K562 (cell line): ENCODE data around the gene IP6K3. TPM values are rescaled to one million over a fixed set of nuclear protein-coding genes. Genes with fewer than 3 reads are reported as not detected.

ENCODE experiments used
- CREB5 ChIP-seq: fragments of 250-450 bp; sonication (Bioruptor Pico); IDR thresholded peaks from 2 replicates; pipeline ENCODE4 v1.5.0; 2020; ENCODE audit warnings: mild to moderate bottlenecking
- DIDO1 ChIP-seq: fragments of 450-650 bp; IDR thresholded peaks from 2 replicates; pipeline ENCODE4 v1.6.1; 2016; ENCODE audit warnings: low read depth, missing biosample characterization, missing genetic modification characterization
- DMBX1 ChIP-seq: fragments of 250-450 bp; sonication (Bioruptor Pico); IDR thresholded peaks from 2 replicates; pipeline ENCODE4 v1.8.0; 2022; ENCODE audit warnings: inconsistent platforms, mild to moderate bottlenecking, moderate library complexity, borderline replicate concordance
- FOXK1 ChIP-seq: sonication (generic); formaldehyde crosslinking; IDR thresholded peaks from 2 replicates; pipeline ENCODE4 v1.8.0; 2022; ENCODE audit warnings: missing genetic modification reagents, mild to moderate bottlenecking, borderline replicate concordance
- KHSRP ChIP-seq: fragments of 450-650 bp; IDR thresholded peaks from 2 replicates; pipeline ENCODE4 v1.6.1; 2017
- LARP7 ChIP-seq: fragments of 450-650 bp; IDR thresholded peaks from 2 replicates; pipeline ENCODE4 v1.6.1; 2016
- NCOR1 ChIP-seq: fragments of 450-650 bp; IDR thresholded peaks from 2 replicates; pipeline ENCODE4 v1.6.1; 2016; ENCODE audit warnings: mild to moderate bottlenecking, moderate library complexity
- NEUROD1 ChIP-seq: fragments of 150-350 bp; IDR thresholded peaks from 2 replicates; pipeline ENCODE4 v1.6.1; 2014; ENCODE audit warnings: borderline replicate concordance, low read length, low read depth; ENCODE audit not compliant: partially characterized antibody
- NFXL1 ChIP-seq: fragments of 450-650 bp; formaldehyde crosslinking; IDR thresholded peaks from 2 replicates; pipeline ENCODE4 v1.4.0; 2021; ENCODE audit warnings: mild to moderate bottlenecking
- POU5F1 ChIP-seq: fragments of 150-350 bp; IDR thresholded peaks from 2 replicates; pipeline ENCODE4 v1.6.1; 2014; ENCODE audit warnings: borderline replicate concordance, low read length, low read depth, mild to moderate bottlenecking; ENCODE audit not compliant: partially characterized antibody
- RBBP5 ChIP-seq: fragments of 200-600 bp; sonication (generic); IDR thresholded peaks from 2 replicates; pipeline ENCODE4 v1.6.1; 2012; ENCODE audit warnings: borderline replicate concordance, mild to moderate bottlenecking, low read length, control low read depth, inconsistent platforms; ENCODE audit not compliant: insufficient read depth, poor library complexity, severe bottlenecking
- RNF219 ChIP-seq: fragments of 250-450 bp; sonication (Bioruptor Pico); IDR thresholded peaks from 2 replicates; pipeline ENCODE4 v1.5.0; 2022; ENCODE audit warnings: mild to moderate bottlenecking
- SMAD1 ChIP-seq: fragments of 150-350 bp; IDR thresholded peaks from 2 replicates; pipeline ENCODE4 v1.6.1; 2014; ENCODE audit warnings: low read length, low read depth; ENCODE audit not compliant: partially characterized antibody
- STAG1 ChIP-seq: sonication (generic); formaldehyde crosslinking; IDR thresholded peaks from 2 replicates; pipeline ENCODE4 v1.5.0; 2020; ENCODE audit warnings: missing genetic modification reagents, borderline replicate concordance
- THRB ChIP-seq: fragments of 450-650 bp; formaldehyde crosslinking; conservative IDR thresholded peaks from 2 replicates; pipeline ENCODE4 v1.4.0; 2022; ENCODE audit warnings: mild to moderate bottlenecking, missing genetic modification characterization
- YBX1 ChIP-seq: fragments of 450-650 bp; IDR thresholded peaks from 2 replicates; pipeline ENCODE4 v1.7.1; 2016; ENCODE audit warnings: mild to moderate bottlenecking
- ZBTB33 ChIP-seq: sonication (generic); formaldehyde crosslinking; IDR thresholded peaks from 2 replicates; pipeline ENCODE4 v1.8.1; 2023; ENCODE audit warnings: mild to moderate bottlenecking, missing genetic modification reagents
- ZNF121 ChIP-seq: sonication (generic); formaldehyde crosslinking; conservative IDR thresholded peaks from 2 replicates; pipeline ENCODE4 v1.8.0; 2022; ENCODE audit warnings: missing genetic modification reagents
- ZNF589 ChIP-seq: fragments of 200-800 bp; sonication (Bioruptor generic); IDR thresholded peaks from 2 replicates; pipeline ENCODE4 v1.6.1; 2016; ENCODE audit warnings: low read depth, missing genetic modification characterization, missing compliant biosample characterization
- ZNF79 ChIP-seq: fragments of 250-450 bp; sonication (Bioruptor Pico); IDR thresholded peaks from 2 replicates; pipeline ENCODE4 v1.4.0; 2020; ENCODE audit warnings: low read depth, mild to moderate bottlenecking, moderate library complexity
- polyA plus RNA-seq, 8 experiments: library from polyadenylated mRNA; depleted of rRNA in 4 of 8; stranded (reverse) in 5 of 8; unstranded in 3 of 8; fragments of >200 nt; fragmentation: Nextera tagmentation in 2 of 8; fragmentation: Illumina TruSeq in 1 of 8; extraction: Ambion mirVana in 2 of 8; extraction: Trizol in 1 of 8; gene quantifications; 2 replicates each; pipeline versions ENCODE4 v1.2.1 to v1.2.3, GENCODE V29; 2011 to 2014; ENCODE audit warnings: inconsistent platforms in 1 of 8, missing spikeins in 1 of 8
- total RNA-seq, 7 experiments: library from RNA; depleted of rRNA in 6 of 7; stranded (reverse); fragments of >200 nt in 6 of 7; fragmentation: Illumina TruSeq in 2 of 7; extraction: Trizol in 2 of 7; gene quantifications; 2 replicates each; pipeline versions ENCODE4 v1.2.1 to v1.2.3, GENCODE V29; 2011 to 2021; ENCODE audit warnings: low replicate concordance in 1 of 7

Gene IP6K3
- total and polyA plus RNA-seq, 9 of the 15 experiments (the other 6 are each of a cell fraction or from before 2014, with no cell fraction given), result not detected

- TF ChIP-seq NFXL1 (CRISPR knock-in tag) (no peak), ZNF79 (CRISPR knock-in tag) (no peak; the same call in 1 of the 2 replicates), NEUROD1 (peak; percentile 11), THRB (CRISPR knock-in tag) (0 out of 2 replicates have a peak, but pooled peaks have one; percentile 51), RBBP5 (peak; percentile 93), RNF219 (no peak), NCOR1 (0 out of 2 replicates have a peak, but pooled peaks have one; percentile 18), FOXK1 (CRISPR knock-in tag) (no peak; the same call in 1 of the 2 replicates), ZBTB33 (peak; percentile 65; the same call in 1 of the 2 replicates), STAG1 (CRISPR knock-in tag) (peak; percentile 57; the same call in 1 of the 2 replicates), DIDO1 (tag) (peak; percentile 51; the same call in 1 of the 2 replicates), LARP7 (no peak), ZNF589 (CRISPR knock-in tag) (peak; percentile 53; the same call in 1 of the 2 replicates), POU5F1 (peak; percentile 17), CREB5 (no peak), KHSRP (no peak), ZNF121 (CRISPR knock-in tag) (no peak), YBX1 (no peak), DMBX1 (peak; percentile 75; the same call in 1 of the 2 replicates), SMAD1 (peak; percentile 79)
Observed at GRCh38 chr6:33711140-33712129, 35.3 kb downstream of the IP6K3 start, which contains the start of gene UQCC2 (continued).
